Body of pancreas (tissue), 4 donors: Measurements from ENCODE around the gene METTL3.

ENCODE experiments used
- POLR2A ChIP-seq, 3 donors: fragments of 450-650 bp; IDR thresholded peaks; one replicate each; pipeline ENCODE4 v1.6.1; 2016; ENCODE audit warnings: antibody characterized with exemption in 3 of 3, mild to moderate bottlenecking in 2 of 3
- TF ChIP-seq, protein P1 (sequence below), 7 experiments: fragments of 450-650 bp in 4 of 7; fragments of 200-600 bp in 3 of 7; sonication (generic) in 3 of 7; IDR thresholded peaks; one replicate each; pipeline ENCODE4 v1.5.1; 2016 to 2019; ENCODE audit warnings: antibody characterized with exemption in 7 of 7

GRCh38 chr14:21541413-21542074 lies 30.4 kb upstream of the METTL3 start:
- TF ChIP-seq, protein P1, sequence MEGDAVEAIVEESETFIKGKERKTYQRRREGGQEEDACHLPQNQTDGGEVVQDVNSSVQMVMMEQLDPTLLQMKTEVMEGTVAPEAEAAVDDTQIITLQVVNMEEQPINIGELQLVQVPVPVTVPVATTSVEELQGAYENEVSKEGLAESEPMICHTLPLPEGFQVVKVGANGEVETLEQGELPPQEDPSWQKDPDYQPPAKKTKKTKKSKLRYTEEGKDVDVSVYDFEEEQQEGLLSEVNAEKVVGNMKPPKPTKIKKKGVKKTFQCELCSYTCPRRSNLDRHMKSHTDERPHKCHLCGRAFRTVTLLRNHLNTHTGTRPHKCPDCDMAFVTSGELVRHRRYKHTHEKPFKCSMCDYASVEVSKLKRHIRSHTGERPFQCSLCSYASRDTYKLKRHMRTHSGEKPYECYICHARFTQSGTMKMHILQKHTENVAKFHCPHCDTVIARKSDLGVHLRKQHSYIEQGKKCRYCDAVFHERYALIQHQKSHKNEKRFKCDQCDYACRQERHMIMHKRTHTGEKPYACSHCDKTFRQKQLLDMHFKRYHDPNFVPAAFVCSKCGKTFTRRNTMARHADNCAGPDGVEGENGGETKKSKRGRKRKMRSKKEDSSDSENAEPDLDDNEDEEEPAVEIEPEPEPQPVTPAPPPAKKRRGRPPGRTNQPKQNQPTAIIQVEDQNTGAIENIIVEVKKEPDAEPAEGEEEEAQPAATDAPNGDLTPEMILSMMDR (IDR thresholded peaks at IDR 0.05), result no peak
- TF ChIP-seq POLR2A (IDR thresholded peaks at IDR 0.05), result no peak
